WTC11 (cell line): ENCODE measurements around the gene TPP1. TPM values are rescaled to one million over a fixed set of nuclear protein-coding genes. Genes with fewer than 3 reads are reported as not detected.

Experiments
- ATAC-seq: fragments of 200-7000 bp; cut with Tn5 transposase; 2 replicates; pipeline ENCODE4 v1.10.0; 2021; ENCODE audit warnings: mild to moderate bottlenecking, moderate library complexity
- CTCF ChIA-PET: fragments of 300-600 bp; sonication (Branson Sonifier 250); formaldehyde crosslinking; loops from one replicate; lab custom pipeline; 2021; ENCODE audit warnings: antibody characterized with exemption; lab: Charles Lee
- POLR2A ChIA-PET: fragments of 350-600 bp; sonication (Branson Sonifier 250); formaldehyde crosslinking; loops from one replicate; lab custom pipeline; 2021; ENCODE audit warnings: antibody characterized with exemption; lab: Charles Lee
- DNase-seq: peaks from one replicate; pipeline ENCODE4 v3.0.0; 2021; ENCODE audit warnings: low spot score
- H3K27ac Mint-ChIP-seq: 2 replicates; pipeline ENCODE4 v1.8.0; 2021; ENCODE audit warnings: mixed read lengths
- H3K27me3 Mint-ChIP-seq: 2 replicates; pipeline ENCODE4 v1.8.0; 2021; ENCODE audit warnings: low read depth, mild to moderate bottlenecking, moderate library complexity, mixed read lengths
- H3K36me3 Mint-ChIP-seq: 2 replicates; pipeline ENCODE4 v1.8.0; 2021; ENCODE audit warnings: mixed read lengths
- H3K4me1 Mint-ChIP-seq: 2 replicates; pipeline ENCODE4 v1.8.0; 2022; ENCODE audit warnings: mixed read lengths
- H3K4me3 Mint-ChIP-seq: 2 replicates; pipeline ENCODE4 v1.8.0; 2021; ENCODE audit warnings: mild to moderate bottlenecking, moderate library complexity, mixed read lengths
- H3K9me3 Mint-ChIP-seq: 2 replicates; pipeline ENCODE4 v1.8.0; 2021; ENCODE audit warnings: mixed read lengths
- ATF1 ChIP-seq: sonication (generic); formaldehyde crosslinking; IDR thresholded peaks from 2 replicates; pipeline ENCODE4 v1.8.1; 2023; ENCODE audit warnings: mild to moderate bottlenecking, moderate library complexity, missing genetic modification reagents
- CBFB ChIP-seq: sonication (generic); formaldehyde crosslinking; IDR thresholded peaks from 2 replicates; pipeline ENCODE4 v1.8.1; 2022; ENCODE audit warnings: mild to moderate bottlenecking, low read depth, missing genetic modification reagents
- EMX1 ChIP-seq: fragments of 250-450 bp; sonication (Bioruptor Pico); IDR thresholded peaks from 2 replicates; pipeline ENCODE4 v1.8.0; 2021; ENCODE audit warnings: mild to moderate bottlenecking
- ETV6 ChIP-seq: sonication (generic); formaldehyde crosslinking; IDR thresholded peaks from 2 replicates; pipeline ENCODE4 v1.8.1; 2022; ENCODE audit warnings: mild to moderate bottlenecking, missing genetic modification reagents
- FOXK1 ChIP-seq: sonication (generic); formaldehyde crosslinking; IDR thresholded peaks from 2 replicates; pipeline ENCODE4 v1.8.0; 2022; ENCODE audit warnings: mild to moderate bottlenecking, moderate library complexity, missing genetic modification reagents
- GRHL2 ChIP-seq: fragments of 250-450 bp; sonication (Bioruptor Pico); IDR thresholded peaks from 2 replicates; pipeline ENCODE4 v1.8.0; 2022; ENCODE audit warnings: mild to moderate bottlenecking, moderate library complexity; ENCODE audit not compliant: insufficient replicate concordance, severe bottlenecking
- HMGXB4 ChIP-seq: sonication (generic); formaldehyde crosslinking; IDR thresholded peaks from 2 replicates; pipeline ENCODE4 v1.8.1; 2023; ENCODE audit warnings: mild to moderate bottlenecking, moderate library complexity, missing genetic modification reagents
- MXD4 ChIP-seq: fragments of 250-450 bp; sonication (Bioruptor Pico); IDR thresholded peaks from 2 replicates; pipeline ENCODE4 v1.8.0; 2021; ENCODE audit warnings: mild to moderate bottlenecking, moderate library complexity, borderline replicate concordance
- OVOL2 ChIP-seq: fragments of 250-450 bp; sonication (Bioruptor Pico); IDR thresholded peaks from 2 replicates; pipeline ENCODE4 v1.9.0; 2021; ENCODE audit warnings: mild to moderate bottlenecking, borderline replicate concordance
- TEAD4 ChIP-seq: sonication (generic); formaldehyde crosslinking; IDR thresholded peaks from 2 replicates; pipeline ENCODE4 v1.8.0; 2022; ENCODE audit warnings: mild to moderate bottlenecking, missing genetic modification reagents
- TP53 ChIP-seq: sonication (generic); formaldehyde crosslinking; IDR thresholded peaks from 2 replicates; pipeline ENCODE4 v1.8.1; 2023; ENCODE audit warnings: mild to moderate bottlenecking, missing genetic modification reagents
- ZNF232 ChIP-seq: sonication (generic); formaldehyde crosslinking; IDR thresholded peaks from 2 replicates; pipeline ENCODE4 v1.8.0; 2022; ENCODE audit warnings: mild to moderate bottlenecking, missing genetic modification reagents
- ZNF263 ChIP-seq: sonication (generic); formaldehyde crosslinking; IDR thresholded peaks from 2 replicates; pipeline ENCODE4 v1.8.1; 2022; ENCODE audit warnings: low read depth, mild to moderate bottlenecking, moderate library complexity, missing genetic modification reagents
- ZNF281 ChIP-seq: sonication (generic); formaldehyde crosslinking; IDR thresholded peaks from 2 replicates; pipeline ENCODE4 v1.8.0; 2023; ENCODE audit warnings: mild to moderate bottlenecking, missing genetic modification reagents
- ZNF317 ChIP-seq: sonication (generic); formaldehyde crosslinking; IDR thresholded peaks from 2 replicates; pipeline ENCODE4 v1.8.1; 2023; ENCODE audit warnings: low read depth, mild to moderate bottlenecking, moderate library complexity, missing genetic modification reagents, borderline replicate concordance
- ZNF396 ChIP-seq: fragments of 250-450 bp; sonication (Bioruptor Pico); IDR thresholded peaks from 2 replicates; pipeline ENCODE4 v1.8.0; 2021; ENCODE audit warnings: mild to moderate bottlenecking, moderate library complexity, borderline replicate concordance
- ZNF423 ChIP-seq: fragments of 250-450 bp; sonication (Bioruptor Pico); IDR thresholded peaks from 2 replicates; pipeline ENCODE4 v2.1.2; 2022; ENCODE audit warnings: mild to moderate bottlenecking, moderate library complexity
- ZNF671 ChIP-seq: fragments of 250-450 bp; sonication (Bioruptor Pico); IDR thresholded peaks from 2 replicates; pipeline ENCODE4 v1.8.0; 2021; ENCODE audit warnings: mild to moderate bottlenecking
- total RNA-seq: library from RNA; stranded (reverse); gene quantifications from 3 replicates; pipeline ENCODE4 v1.2.3, GENCODE V29; 2021
- TF ChIP-seq, protein P1 (sequence below): sonication (generic); formaldehyde crosslinking; IDR thresholded peaks from 2 replicates; pipeline ENCODE4 v1.8.1; 2023; ENCODE audit warnings: mild to moderate bottlenecking, missing genetic modification reagents, moderate library complexity

TPP1 gene
- total RNA-seq, 1 experiment from 2014 or later, result 36.2 TPM

GRCh38 chr11:6584528-6584927 is 34.7 kb downstream of the TPP1 start:
- CTCF ChIA-PET, result no interaction called here
- Mint-ChIP-seq H3K27ac (no peak overlapping the region), H3K27me3 (no peaks in the 10 kb centered on the region), H3K36me3 (peaks cover 3% of the 10 kb centered on the region), H3K4me3 (no peak overlapping the region), H3K4me1 (no peaks in the 10 kb centered on the region), H3K9me3 (peaks cover 34% of the 10 kb centered on the region)
- DNase-seq, result no peak
- POLR2A ChIA-PET, result no interaction called here
- no peak for ATAC-seq
- TF ChIP-seq ZNF396, result no peak
- no peak for TF ChIP-seq TEAD4 (CRISPR knock-in tag)
- TF ChIP-seq OVOL2 (CRISPR knock-in tag), result no peak
- no peak for TF ChIP-seq ETV6 (CRISPR knock-in tag)

- Mint-ChIP-seq H3K4me1 (no peaks in the 10 kb centered on the region), H3K36me3 (peaks cover 3% of the 10 kb centered on the region), H3K27me3 (no peaks in the 10 kb centered on the region)
- ATAC-seq, result no peak
- POLR2A ChIA-PET, result no interaction called here
- CTCF ChIA-PET, result no interaction called here
- TF ChIP-seq ZNF281 (CRISPR knock-in tag) (no peak), ZNF317 (no peak), ZNF423 (no peak), ZNF263 (CRISPR knock-in tag) (no peak), MXD4 (CRISPR knock-in tag) (no peak), EMX1 (CRISPR knock-in tag) (no peak), TP53 (CRISPR knock-in tag) (no peak)
- TF ChIP-seq, all 79 proteins: peak for 0
- no peak for DNase-seq
- Mint-ChIP-seq H3K27ac (no peak overlapping the region), H3K9me3 (peaks cover 34% of the 10 kb centered on the region), H3K4me3 (no peak overlapping the region)
Measured at GRCh38 chr11:6583584-6583983, 35.6 kb downstream of the TPP1 start.

- no peak overlapping the region for H3K27ac Mint-ChIP-seq
- DNase-seq, result no peak
- TF ChIP-seq, protein P1, sequence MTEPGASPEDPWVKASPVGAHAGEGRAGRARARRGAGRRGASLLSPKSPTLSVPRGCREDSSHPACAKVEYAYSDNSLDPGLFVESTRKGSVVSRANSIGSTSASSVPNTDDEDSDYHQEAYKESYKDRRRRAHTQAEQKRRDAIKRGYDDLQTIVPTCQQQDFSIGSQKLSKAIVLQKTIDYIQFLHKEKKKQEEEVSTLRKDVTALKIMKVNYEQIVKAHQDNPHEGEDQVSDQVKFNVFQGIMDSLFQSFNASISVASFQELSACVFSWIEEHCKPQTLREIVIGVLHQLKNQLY (CRISPR knock-in tag), result no peak
- no peak for TF ChIP-seq FOXK1 (CRISPR knock-in tag)
- TF ChIP-seq GRHL2, result no peak
- no peak for TF ChIP-seq ZNF232 (CRISPR knock-in tag)
- TF ChIP-seq CBFB (CRISPR knock-in tag), result no peak
- no peak for TF ChIP-seq ETV6 (CRISPR knock-in tag)
- TF ChIP-seq ZNF281 (CRISPR knock-in tag), result no peak
- TF ChIP-seq ATF1 (CRISPR knock-in tag), result no peak
- no peak for TF ChIP-seq ZNF671 (CRISPR knock-in tag)
- TF ChIP-seq HMGXB4 (CRISPR knock-in tag), result no peak
- TF ChIP-seq, all 79 proteins: peak for 0
- no peak for ATAC-seq
- no peaks in the 10 kb centered on the region for H3K27me3 Mint-ChIP-seq
- ChIA-PET POLR2A (no interaction called here), CTCF (interaction anchor here (1.3 to 1.6 kb wide), 2 partner anchors 9 to 48 kb away, joined by 4 read pairs; no protein-coding TSS in a partner anchor)
- no peaks in the 10 kb centered on the region for H3K4me1 Mint-ChIP-seq
- H3K4me3 Mint-ChIP-seq, result no peak overlapping the region
- H3K9me3 Mint-ChIP-seq, result peaks cover 24% of the 10 kb centered on the region
- H3K36me3 Mint-ChIP-seq, result peaks cover 3% of the 10 kb centered on the region
Measured at GRCh38 chr11:6579681-6580080, 39.5 kb downstream of the TPP1 start.
